HFF-Myc (cell line): ENCODE data around the gene TMEM130.

Experiments used
- DNase-seq: peaks from one replicate; pipeline ENCODE4 v3.0.0-alpha.2; 2011; ENCODE audit warnings: low read depth; ENCODE audit errors: extremely low read depth
- H3K4me3 ChIP-seq: replicated peaks from 2 replicates; pipeline ENCODE4 v1.5.1; 2011; ENCODE audit warnings: low read depth, mild to moderate bottlenecking, control low read depth, low read length
- CTCF ChIP-seq: IDR thresholded peaks from 2 replicates; pipeline ENCODE4 v1.5.1; 2012; ENCODE audit warnings: mild to moderate bottlenecking, low read depth, low read length, control low read depth; ENCODE audit errors: missing control alignments

The TMEM130 gene

GRCh38 chr7:98828368-98828767, 41.4 kb downstream of the TMEM130 start:
- TF ChIP-seq CTCF = no peak
- H3K4me3 ChIP-seq = no peak overlapping the region
- no peak for DNase-seq

GRCh38 chr7:98827258-98827657, 42.6 kb downstream of the TMEM130 start:
- no peak for DNase-seq

GRCh38 chr7:98826811-98827231, 43.0 kb downstream of the TMEM130 start:
- TF ChIP-seq CTCF = no peak
- H3K4me3 ChIP-seq = no peak overlapping the region
- DNase-seq = no peak

More at GRCh38 chr7:98827258-98827657, 42.6 kb downstream of the TMEM130 start:
- TF ChIP-seq CTCF = no peak
- H3K4me3 ChIP-seq = no peak overlapping the region

GRCh38 chr7:98826387-98826786, 43.4 kb downstream of the TMEM130 start:
- DNase-seq = no peak
- H3K4me3 ChIP-seq = no peak overlapping the region
- no peak for TF ChIP-seq CTCF

GRCh38 chr7:98823226-98823625, 46.6 kb downstream of the TMEM130 start:
- TF ChIP-seq CTCF = no peak
- DNase-seq = no peak
- no peak overlapping the region for H3K4me3 ChIP-seq

GRCh38 chr7:98821348-98821747, 48.5 kb downstream of the TMEM130 start:
- no peak for TF ChIP-seq CTCF
- DNase-seq = no peak
- no peak overlapping the region for H3K4me3 ChIP-seq
